Uterus (tissue), 2 donors: ENCODE results near the gene TRAPPC11.

Experiments used
- POLR2A ChIP-seq, 2 donors: fragments of 450-650 bp; IDR thresholded peaks; one replicate each; pipeline ENCODE4 v1.6.1; 2016; ENCODE audit warnings: antibody characterized with exemption in 2 of 2, mild to moderate bottlenecking in 1 of 2, moderate library complexity in 1 of 2
- TF ChIP-seq, protein P1 (sequence below), 4 experiments: fragments of 200-600 bp in 2 of 4; fragments of 450-650 bp in 2 of 4; sonication (generic) in 2 of 4; IDR thresholded peaks; one replicate each; pipeline ENCODE4 v1.5.1; 2016 to 2019; ENCODE audit warnings: antibody characterized with exemption in 4 of 4, mild to moderate bottlenecking in 2 of 4, moderate library complexity in 1 of 4

DNA sequence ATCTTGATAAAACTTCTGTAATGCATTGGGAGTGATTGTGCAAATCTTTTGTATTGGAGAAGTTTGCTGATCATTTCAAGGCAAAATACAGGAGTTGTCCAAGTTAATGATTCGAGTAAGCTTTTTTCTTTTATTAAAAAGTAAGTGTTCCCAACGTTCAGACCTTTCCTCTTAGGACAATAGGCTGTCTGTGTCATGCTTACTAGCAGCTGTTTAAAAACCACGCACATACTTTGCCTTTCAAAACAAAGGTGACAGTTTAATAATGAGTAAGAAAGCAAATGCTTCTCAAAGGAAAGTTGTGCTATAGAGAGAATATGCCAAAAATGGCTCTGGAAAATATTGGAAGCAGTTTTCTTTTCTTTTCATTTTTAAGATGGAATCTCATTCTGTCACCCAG lies 11.2 kb downstream of the TRAPPC11 start:
- no peak for TF ChIP-seq POLR2A (IDR thresholded peaks at IDR 0.05)
- TF ChIP-seq, protein P1, sequence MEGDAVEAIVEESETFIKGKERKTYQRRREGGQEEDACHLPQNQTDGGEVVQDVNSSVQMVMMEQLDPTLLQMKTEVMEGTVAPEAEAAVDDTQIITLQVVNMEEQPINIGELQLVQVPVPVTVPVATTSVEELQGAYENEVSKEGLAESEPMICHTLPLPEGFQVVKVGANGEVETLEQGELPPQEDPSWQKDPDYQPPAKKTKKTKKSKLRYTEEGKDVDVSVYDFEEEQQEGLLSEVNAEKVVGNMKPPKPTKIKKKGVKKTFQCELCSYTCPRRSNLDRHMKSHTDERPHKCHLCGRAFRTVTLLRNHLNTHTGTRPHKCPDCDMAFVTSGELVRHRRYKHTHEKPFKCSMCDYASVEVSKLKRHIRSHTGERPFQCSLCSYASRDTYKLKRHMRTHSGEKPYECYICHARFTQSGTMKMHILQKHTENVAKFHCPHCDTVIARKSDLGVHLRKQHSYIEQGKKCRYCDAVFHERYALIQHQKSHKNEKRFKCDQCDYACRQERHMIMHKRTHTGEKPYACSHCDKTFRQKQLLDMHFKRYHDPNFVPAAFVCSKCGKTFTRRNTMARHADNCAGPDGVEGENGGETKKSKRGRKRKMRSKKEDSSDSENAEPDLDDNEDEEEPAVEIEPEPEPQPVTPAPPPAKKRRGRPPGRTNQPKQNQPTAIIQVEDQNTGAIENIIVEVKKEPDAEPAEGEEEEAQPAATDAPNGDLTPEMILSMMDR (IDR thresholded peaks at IDR 0.05) = no peak
